HCT116 (cell line): ENCODE results near the gene EHMT1. TPM values are rescaled to one million over a fixed set of nuclear protein-coding genes. Genes with fewer than 3 reads are reported as not detected.
A peak's percentile ranks its signal among the peaks of the same experiment; 100 is the strongest.

ENCODE experiments used
- ATAC-seq: fragments of 200-7000 bp; cut with Tn5 transposase; 2 replicates; pipeline ENCODE4 v1.9.1; 2020; ENCODE audit warnings: mild to moderate bottlenecking, moderate library complexity
- BruUV-seq: library from RNA; stranded (reverse); fragments of 400-500 nt; replicated peaks from 2 replicates; lab custom pipeline; 2021; lab: Mats Ljungman, UMichigan
- CTCF ChIA-PET: fragments of 300-600 bp; sonication (Branson Sonifier 250); formaldehyde crosslinking; loops from one replicate; lab custom pipeline; 2021; ENCODE audit warnings: antibody characterized with exemption; lab: Charles Lee
- POLR2A ChIA-PET: fragments of 300-600, 350-600 bp; sonication (Branson Sonifier 250); formaldehyde crosslinking; loops from one replicate; lab custom pipeline; 2021; ENCODE audit warnings: antibody characterized with exemption; lab: Charles Lee
- RAD21 ChIA-PET, 2 experiments: fragments of 300-600 bp; sonication (Branson Sonifier 250); formaldehyde crosslinking; loops; one replicate each; lab custom pipeline; 2023; ENCODE audit warnings: low total read pairs in 2 of 2; ENCODE audit not compliant: uncharacterized antibody in 2 of 2, unreplicated experiment in 2 of 2, low non-redundant PET in 1 of 2; lab: Charles Lee
- DNase-seq: peaks from one replicate; pipeline ENCODE4 v3.0.0-alpha.2; 2010; ENCODE audit warnings: low read depth, low spot score
- H2AFZ ChIP-seq: fragments of 200-600 bp; shearing (Covaris generic), sonication (generic); 2 replicates; pipeline ENCODE4 v1.6.1; 2017; ENCODE audit warnings: low read depth, mixed run types, mixed read lengths, antibody characterized with exemption, low read length; ENCODE audit not compliant: poor library complexity, severe bottlenecking
- H3K27ac ChIP-seq: 2 replicates; pipeline ENCODE4 v1.5.1; 2012; ENCODE audit warnings: low read depth, low read length
- H3K27me3 ChIP-seq: fragments of 200-600 bp; sonication (generic); 2 replicates; pipeline ENCODE4 v1.6.1; 2016; ENCODE audit warnings: mixed run types, low read length, mixed read lengths; ENCODE audit not compliant: insufficient read depth
- H3K36me3 ChIP-seq, 2 experiments: fragments of 200-500 bp in 1 of 2; fragments of 200-600 bp in 1 of 2; sonication (Bioruptor generic) in 1 of 2; sonication (generic) in 1 of 2; 2 replicates each; pipeline versions ENCODE4 v1.5.1 to v1.6.1; 2014 to 2016; ENCODE audit warnings: low read length in 2 of 2, inconsistent platforms in 1 of 2, mixed read lengths in 1 of 2, mixed run types in 1 of 2; ENCODE audit not compliant: insufficient read depth in 2 of 2, control insufficient read depth in 1 of 2
- H3K4me1 ChIP-seq, 2 experiments: fragments of 200-600 bp in 1 of 2; sonication (generic) in 1 of 2; 2 replicates each; pipeline versions ENCODE4 v1.5.1 to v1.6.1; 2012 to 2017; ENCODE audit warnings: low read length in 2 of 2, inconsistent platforms in 1 of 2, mild to moderate bottlenecking in 1 of 2, mixed read lengths in 1 of 2, mixed run types in 1 of 2, moderate library complexity in 1 of 2; ENCODE audit not compliant: insufficient read depth in 2 of 2, control insufficient read depth in 1 of 2
- H3K4me2 ChIP-seq: fragments of 200-600 bp; sonication (generic); 2 replicates; pipeline ENCODE4 v1.6.1; 2017; ENCODE audit warnings: mixed run types, low read length, mixed read lengths
- H3K4me3 ChIP-seq, 2 experiments: fragments of 200-600 bp in 1 of 2; sonication (generic) in 1 of 2; replicated peaks in 1 of 2; 2 replicates each; pipeline ENCODE4 v1.5.1; 2011 to 2016; ENCODE audit warnings: low read length in 2 of 2, control low read depth in 1 of 2, low read depth in 1 of 2, mild to moderate bottlenecking in 1 of 2, mixed read lengths in 1 of 2, mixed run types in 1 of 2
- H3K79me2 ChIP-seq: fragments of 200-600 bp; sonication (generic); 2 replicates; pipeline ENCODE4 v1.6.1; 2017; ENCODE audit warnings: mild to moderate bottlenecking, mixed run types, low read length, moderate library complexity, mixed read lengths; ENCODE audit not compliant: insufficient read depth
- H3K9ac ChIP-seq: fragments of 200-600 bp; sonication (generic); 2 replicates; pipeline ENCODE4 v1.6.1; 2016; ENCODE audit warnings: low read length, mixed read lengths
- H3K9me2 ChIP-seq: fragments of 200-600 bp; sonication (generic), shearing (Covaris generic); 2 replicates; pipeline ENCODE4 v1.6.1; 2017; ENCODE audit warnings: mixed run types, mild to moderate bottlenecking, moderate library complexity; ENCODE audit not compliant: insufficient read depth
- H3K9me3 ChIP-seq, 2 experiments: fragments of 200-500 bp in 1 of 2; fragments of 200-600 bp in 1 of 2; sonication (Bioruptor generic) in 1 of 2; sonication (generic) in 1 of 2; 2 replicates each; pipeline ENCODE4 v1.6.1; 2014 to 2017; ENCODE audit warnings: low read length in 2 of 2, mixed read lengths in 2 of 2, inconsistent platforms in 1 of 2, low read depth in 1 of 2, mild to moderate bottlenecking in 1 of 2, mixed run types in 1 of 2, moderate library complexity in 1 of 2; ENCODE audit not compliant: control insufficient read depth in 1 of 2, insufficient read depth in 1 of 2
- H4K20me1 ChIP-seq: fragments of 200-600 bp; sonication (generic), shearing (Covaris generic); 2 replicates; pipeline ENCODE4 v1.6.1; 2017; ENCODE audit warnings: mixed run types, mild to moderate bottlenecking, moderate library complexity; ENCODE audit not compliant: insufficient read depth
- RAD21 ChIP-seq: IDR thresholded peaks from 2 replicates; pipeline ENCODE4 v1.6.1; 2012; ENCODE audit warnings: low read depth, mild to moderate bottlenecking
- SIN3A ChIP-seq: IDR thresholded peaks from 2 replicates; pipeline ENCODE4 v1.6.1; 2012; ENCODE audit warnings: low read depth
- YY1 ChIP-seq: IDR thresholded peaks from 2 replicates; pipeline ENCODE4 v1.6.1; 2011; ENCODE audit warnings: low read length, low read depth, moderate library complexity, mild to moderate bottlenecking; ENCODE audit not compliant: insufficient replicate concordance; ENCODE audit errors: extremely low read depth
- intact Hi-C: fragments of 100-400 bp; cut with micrococcal nuclease; formaldehyde crosslinking; loops from 2 replicates; pipeline ENCODE4 v1.10.0; 2022
- total RNA-seq: library from RNA; stranded (reverse); gene quantifications from one replicate; pipeline ENCODE4 v1.2.1, GENCODE V29; 2021; ENCODE audit not compliant: unreplicated experiment
- TF ChIP-seq, protein P1 (sequence below), 3 experiments: fragments of 200-600 bp in 1 of 3; sonication (generic) in 1 of 3; IDR thresholded peaks in 2 of 3; conservative IDR thresholded peaks in 1 of 3; 2 replicates each; pipeline ENCODE4 v1.5.1; 2012 to 2017; ENCODE audit warnings: low read depth in 2 of 3, low read length in 2 of 3, antibody characterized with exemption in 1 of 3, borderline replicate concordance in 1 of 3, control low read depth in 1 of 3, mild to moderate bottlenecking in 1 of 3, mixed read lengths in 1 of 3, mixed run types in 1 of 3, moderate library complexity in 1 of 3; ENCODE audit not compliant: insufficient read depth in 1 of 3

EHMT1 gene
- total RNA-seq, 1 experiment from 2014 or later: 86.1 TPM

DNA sequence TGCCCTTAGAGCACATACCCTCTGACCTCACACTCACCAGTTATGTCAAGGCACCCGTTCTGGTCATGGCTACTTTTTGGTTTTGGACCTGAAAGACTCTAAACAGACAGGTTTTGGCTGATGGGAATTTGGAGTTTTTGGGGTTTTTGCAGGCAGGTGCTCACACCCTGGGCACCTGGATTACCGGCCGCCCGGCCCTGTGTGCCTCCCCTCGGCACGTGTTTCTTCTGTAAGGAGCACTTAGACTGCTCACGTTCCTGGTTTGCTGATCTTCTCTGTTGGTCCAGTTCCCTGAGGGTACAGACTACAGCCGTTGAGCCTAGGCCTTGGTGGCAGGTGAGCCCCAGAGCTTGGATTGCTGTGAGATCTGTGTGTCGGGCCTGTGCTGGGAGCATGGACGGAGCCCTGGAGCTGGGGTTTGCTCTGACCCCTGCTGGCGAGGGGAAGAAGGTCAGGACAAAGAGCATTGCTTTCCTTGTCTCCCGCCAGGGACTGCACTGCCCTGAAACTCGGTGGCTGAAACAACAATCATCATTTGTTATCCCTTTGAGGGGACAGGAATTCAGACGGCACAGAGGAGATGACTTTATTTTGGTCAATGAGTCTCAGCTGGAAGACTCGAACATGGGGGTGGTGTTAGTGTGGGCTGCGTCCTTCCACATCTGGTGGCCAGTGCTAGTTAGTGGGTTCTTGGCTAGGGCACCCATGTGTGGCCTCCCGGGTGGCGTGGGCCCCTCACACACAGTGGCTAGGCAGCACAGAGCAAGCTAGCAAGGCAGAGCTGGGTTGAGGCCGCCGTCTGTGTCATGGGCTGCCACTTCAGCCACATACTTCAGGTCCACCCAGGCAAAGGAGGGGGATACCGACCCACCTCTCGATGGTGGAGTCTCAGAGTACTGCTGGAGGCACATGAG lies 76.4 kb downstream of the EHMT1 start:
- no peaks in the 10 kb centered on the region for H3K36me3 ChIP-seq
- no peak overlapping the region for H3K4me3 ChIP-seq
- CTCF ChIA-PET: interaction anchor here (0.9 to 1.3 kb wide), 4 partner anchors 12 to 113 kb away, joined by 3 to 5 read pairs (median 4); partner anchors contain the start of gene EHMT1
- no peaks in the 10 kb centered on the region for H3K4me1 ChIP-seq
- no TSS peak for BruUV-seq
- intact Hi-C loops: no loop called here
- RAD21 ChIA-PET: interaction anchor here in 1 of 2 experiments (1.4 kb wide), 1 partner anchor 22 kb away, joined by 3 read pairs; no protein-coding TSS in a partner anchor
- TF ChIP-seq YY1 (no peak), RAD21 (peak; percentile 43), SIN3A (no peak)
- TF ChIP-seq, protein P1, sequence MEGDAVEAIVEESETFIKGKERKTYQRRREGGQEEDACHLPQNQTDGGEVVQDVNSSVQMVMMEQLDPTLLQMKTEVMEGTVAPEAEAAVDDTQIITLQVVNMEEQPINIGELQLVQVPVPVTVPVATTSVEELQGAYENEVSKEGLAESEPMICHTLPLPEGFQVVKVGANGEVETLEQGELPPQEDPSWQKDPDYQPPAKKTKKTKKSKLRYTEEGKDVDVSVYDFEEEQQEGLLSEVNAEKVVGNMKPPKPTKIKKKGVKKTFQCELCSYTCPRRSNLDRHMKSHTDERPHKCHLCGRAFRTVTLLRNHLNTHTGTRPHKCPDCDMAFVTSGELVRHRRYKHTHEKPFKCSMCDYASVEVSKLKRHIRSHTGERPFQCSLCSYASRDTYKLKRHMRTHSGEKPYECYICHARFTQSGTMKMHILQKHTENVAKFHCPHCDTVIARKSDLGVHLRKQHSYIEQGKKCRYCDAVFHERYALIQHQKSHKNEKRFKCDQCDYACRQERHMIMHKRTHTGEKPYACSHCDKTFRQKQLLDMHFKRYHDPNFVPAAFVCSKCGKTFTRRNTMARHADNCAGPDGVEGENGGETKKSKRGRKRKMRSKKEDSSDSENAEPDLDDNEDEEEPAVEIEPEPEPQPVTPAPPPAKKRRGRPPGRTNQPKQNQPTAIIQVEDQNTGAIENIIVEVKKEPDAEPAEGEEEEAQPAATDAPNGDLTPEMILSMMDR (IDR thresholded peaks at IDR 0.05 in 2 of 3, conservative IDR thresholded peaks at IDR 0.05 in 1 of 3; ENCODE audit: borderline replicate concordance in 1 of 3, insufficient read depth in 1 of 3, low read depth in 2 of 3, low read length in 2 of 3): peak in 2 of 3 experiments; percentile 72 to 73; a peak in 5 of 6 replicates
- POLR2A ChIA-PET: no interaction called here
- H3K9me3 ChIP-seq: no peaks in the 10 kb centered on the region
- no peaks in the 10 kb centered on the region for H3K9me2 ChIP-seq
- no peak overlapping the region for H3K4me2 ChIP-seq
- peak; percentile 94 for ATAC-seq
- no peak overlapping the region for H3K9ac ChIP-seq
- H3K79me2 ChIP-seq: peaks cover 93% of the 10 kb centered on the region
- no peak overlapping the region; the same call in 1 of the 2 replicates for H3K27ac ChIP-seq
- peaks cover 3% of the 10 kb centered on the region; the same call in 1 of the 2 replicates for H4K20me1 ChIP-seq
- H3K27me3 ChIP-seq: no peaks in the 10 kb centered on the region
- no peak overlapping the region for H2AFZ ChIP-seq
- DNase-seq: no peak
